TTC549 (cell line): ENCODE results near the gene CTSA.
A peak's percentile ranks its signal among the peaks of the same experiment; 100 is the strongest.

ENCODE experiments used
- FAIRE-seq: peaks from 2 replicates; lab custom pipeline; 2012; peaks lifted over from hg19 to GRCh38; lab: Jason Lieb, UNC

Gene CTSA

GRCh38 chr20:45890985-45891983 lies at the start of gene CTSA, which contains the start of gene NEURL2:
TSS of gene CTSA (plus strand) at chr20:45891335. CDS start at chr20:45891569, 234 bp downstream.
TSS of gene NEURL2 (minus strand) at chr20:45891208. CDS start at chr20:45890991, 217 bp downstream.
- no peak for FAIRE-seq

- FAIRE-seq = no peak
Measured at GRCh38 chr20:45841407-45842129, 49.6 kb upstream of the CTSA start.

- no peak for FAIRE-seq
Measured at GRCh38 chr20:45842169-45842812, 48.8 kb upstream of the CTSA start.

GRCh38 chr20:45843506-45843905 lies 47.6 kb upstream of the CTSA start:
- FAIRE-seq = no peak

- FAIRE-seq = no peak
Measured at GRCh38 chr20:45845452-45845851, 45.7 kb upstream of the CTSA start.

- FAIRE-seq = no peak
Measured at GRCh38 chr20:45848421-45848820, 42.7 kb upstream of the CTSA start.

GRCh38 chr20:45848969-45849582 lies 42.1 kb upstream of the CTSA start:
- FAIRE-seq = no peak

- FAIRE-seq = no peak
Measured at GRCh38 chr20:45850238-45850637, 40.9 kb upstream of the CTSA start.

GRCh38 chr20:45850926-45851325 lies 40.2 kb upstream of the CTSA start:
- no peak for FAIRE-seq

- no peak for FAIRE-seq
Measured at GRCh38 chr20:45851501-45851900, 39.6 kb upstream of the CTSA start.

- FAIRE-seq = no peak
Measured at GRCh38 chr20:45852326-45852725, 38.8 kb upstream of the CTSA start.

- no peak for FAIRE-seq
Measured at GRCh38 chr20:45853484-45853883, 37.7 kb upstream of the CTSA start.

GRCh38 chr20:45857114-45857881 lies 33.8 kb upstream of the CTSA start, which contains the start of the genes ACOT8 and ZSWIM3:
TSS of gene ACOT8 (minus strand) at chr20:45857392. CDS start at chr20:45857315, 77 bp downstream.
TSS of gene ZSWIM3 (plus strand) at chr20:45857614. CDS start at chr20:45857826, 212 bp downstream.
- FAIRE-seq = peak; percentile 63

GRCh38 chr20:45857882-45858216 lies 33.3 kb upstream of the CTSA start:
- FAIRE-seq = no peak

GRCh38 chr20:45859916-45860315 lies 31.2 kb upstream of the CTSA start:
- FAIRE-seq = no peak

GRCh38 chr20:45860560-45861220 lies 30.4 kb upstream of the CTSA start:
- no peak for FAIRE-seq

- no peak for FAIRE-seq
Measured at GRCh38 chr20:45861221-45862075, 29.7 kb upstream of the CTSA start.

GRCh38 chr20:45863543-45864470 lies 27.3 kb upstream of the CTSA start:
- FAIRE-seq = no peak

- FAIRE-seq = no peak
Measured at GRCh38 chr20:45866454-45866853, 24.7 kb upstream of the CTSA start.
